ENCODE results near the gene BLOC1S3.

BLOC1S3 gene

GRCh38 chr19:45141203-45141900 lies 37.2 kb upstream of the BLOC1S3 start:
- TF ChIP-seq, protein P1, sequence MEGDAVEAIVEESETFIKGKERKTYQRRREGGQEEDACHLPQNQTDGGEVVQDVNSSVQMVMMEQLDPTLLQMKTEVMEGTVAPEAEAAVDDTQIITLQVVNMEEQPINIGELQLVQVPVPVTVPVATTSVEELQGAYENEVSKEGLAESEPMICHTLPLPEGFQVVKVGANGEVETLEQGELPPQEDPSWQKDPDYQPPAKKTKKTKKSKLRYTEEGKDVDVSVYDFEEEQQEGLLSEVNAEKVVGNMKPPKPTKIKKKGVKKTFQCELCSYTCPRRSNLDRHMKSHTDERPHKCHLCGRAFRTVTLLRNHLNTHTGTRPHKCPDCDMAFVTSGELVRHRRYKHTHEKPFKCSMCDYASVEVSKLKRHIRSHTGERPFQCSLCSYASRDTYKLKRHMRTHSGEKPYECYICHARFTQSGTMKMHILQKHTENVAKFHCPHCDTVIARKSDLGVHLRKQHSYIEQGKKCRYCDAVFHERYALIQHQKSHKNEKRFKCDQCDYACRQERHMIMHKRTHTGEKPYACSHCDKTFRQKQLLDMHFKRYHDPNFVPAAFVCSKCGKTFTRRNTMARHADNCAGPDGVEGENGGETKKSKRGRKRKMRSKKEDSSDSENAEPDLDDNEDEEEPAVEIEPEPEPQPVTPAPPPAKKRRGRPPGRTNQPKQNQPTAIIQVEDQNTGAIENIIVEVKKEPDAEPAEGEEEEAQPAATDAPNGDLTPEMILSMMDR (conservative IDR thresholded peaks at IDR 0.05), result no peak
- no peak for TF ChIP-seq ZFX (IDR thresholded peaks at IDR 0.05)
- H3K27ac ChIP-seq, result no peak overlapping the region

DNA sequence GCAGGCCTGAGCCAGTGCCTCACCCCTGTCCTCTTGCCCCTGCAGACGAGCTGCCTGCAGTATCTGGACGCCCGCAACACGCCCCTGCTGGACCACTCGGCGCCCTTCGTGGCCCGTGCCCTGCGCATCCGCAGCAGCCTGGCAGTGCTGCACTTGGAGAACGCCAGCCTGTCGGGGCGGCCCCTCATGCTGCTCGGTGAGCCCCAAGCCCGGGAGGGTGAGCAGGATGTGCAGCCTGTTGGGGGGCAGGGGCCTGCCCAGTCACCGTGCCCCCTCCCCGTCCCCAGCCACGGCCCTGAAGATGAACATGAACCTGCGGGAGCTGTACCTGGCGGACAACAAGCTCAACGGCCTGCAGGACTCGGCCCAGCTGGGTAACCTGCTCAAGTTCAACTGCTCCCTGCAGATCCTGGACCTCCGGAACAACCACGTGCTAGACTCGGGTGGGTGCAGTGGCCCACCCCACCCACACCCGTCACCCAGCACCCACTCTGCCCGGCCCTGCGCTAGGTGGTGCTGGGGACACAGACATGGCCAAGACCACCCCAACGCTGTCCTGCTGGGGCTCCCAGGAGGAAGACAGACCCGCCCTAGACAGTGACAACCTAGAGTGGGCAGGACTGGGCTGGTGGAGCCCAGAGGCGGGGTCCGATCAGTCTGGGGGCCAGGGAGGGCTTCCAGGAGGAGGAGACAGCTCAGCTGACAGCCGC lies 36.4 kb upstream of the BLOC1S3 start:
- H3K27ac ChIP-seq, result no peak overlapping the region
- no peak for TF ChIP-seq ZFX (IDR thresholded peaks at IDR 0.05)
- TF ChIP-seq, protein P1 (conservative IDR thresholded peaks at IDR 0.05), result no peak

- no peak for TF ChIP-seq ZFX (IDR thresholded peaks at IDR 0.05)
- TF ChIP-seq, protein P1 (conservative IDR thresholded peaks at IDR 0.05), result no peak
- no peak overlapping the region for H3K27ac ChIP-seq
Observed at GRCh38 chr19:45142726-45143110, 35.9 kb upstream of the BLOC1S3 start.

DNA sequence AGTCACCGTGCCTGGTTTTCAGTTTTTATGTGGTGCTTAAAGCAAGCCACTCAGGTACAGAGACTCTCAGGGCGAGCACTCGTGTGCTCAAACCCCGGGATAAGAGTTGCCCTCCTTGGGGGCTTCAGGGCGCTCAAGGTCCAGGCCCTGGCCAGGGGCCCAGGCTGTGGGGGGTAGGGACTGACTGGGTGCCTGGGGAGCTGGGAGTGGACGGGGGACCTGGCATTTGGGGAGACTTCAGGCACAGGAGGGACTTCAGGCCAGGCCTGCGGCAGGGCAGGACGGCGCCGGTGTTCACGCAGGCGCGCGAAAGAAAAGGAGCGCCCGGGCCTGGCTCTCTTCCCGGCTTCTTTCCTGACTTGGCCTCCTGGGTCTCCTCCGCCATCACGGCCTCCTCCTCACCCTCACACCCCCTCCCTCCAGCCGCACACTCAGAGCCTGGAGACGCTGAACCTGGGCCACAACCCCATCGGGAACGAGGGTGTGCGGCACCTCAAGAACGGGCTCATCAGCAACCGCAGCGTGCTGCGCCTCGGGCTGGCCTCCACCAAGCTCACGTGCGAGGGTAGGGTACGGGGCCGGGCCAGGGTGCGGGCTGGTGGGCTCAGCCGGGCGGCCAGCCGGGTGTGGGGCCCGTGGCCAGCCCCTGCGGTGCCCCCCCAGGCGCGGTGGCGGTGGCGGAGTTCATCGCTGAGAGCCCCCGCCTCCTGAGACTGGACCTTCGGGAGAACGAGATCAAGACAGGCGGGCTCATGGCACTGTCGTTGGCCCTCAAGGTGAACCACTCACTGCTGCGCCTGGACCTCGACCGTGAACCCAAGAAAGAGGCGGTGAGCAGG lies 33.9 kb upstream of the BLOC1S3 start:
- no peak overlapping the region for H3K27ac ChIP-seq
- no peak for TF ChIP-seq ZFX (IDR thresholded peaks at IDR 0.05)
- TF ChIP-seq, protein P1 (conservative IDR thresholded peaks at IDR 0.05), result no peak

DNA sequence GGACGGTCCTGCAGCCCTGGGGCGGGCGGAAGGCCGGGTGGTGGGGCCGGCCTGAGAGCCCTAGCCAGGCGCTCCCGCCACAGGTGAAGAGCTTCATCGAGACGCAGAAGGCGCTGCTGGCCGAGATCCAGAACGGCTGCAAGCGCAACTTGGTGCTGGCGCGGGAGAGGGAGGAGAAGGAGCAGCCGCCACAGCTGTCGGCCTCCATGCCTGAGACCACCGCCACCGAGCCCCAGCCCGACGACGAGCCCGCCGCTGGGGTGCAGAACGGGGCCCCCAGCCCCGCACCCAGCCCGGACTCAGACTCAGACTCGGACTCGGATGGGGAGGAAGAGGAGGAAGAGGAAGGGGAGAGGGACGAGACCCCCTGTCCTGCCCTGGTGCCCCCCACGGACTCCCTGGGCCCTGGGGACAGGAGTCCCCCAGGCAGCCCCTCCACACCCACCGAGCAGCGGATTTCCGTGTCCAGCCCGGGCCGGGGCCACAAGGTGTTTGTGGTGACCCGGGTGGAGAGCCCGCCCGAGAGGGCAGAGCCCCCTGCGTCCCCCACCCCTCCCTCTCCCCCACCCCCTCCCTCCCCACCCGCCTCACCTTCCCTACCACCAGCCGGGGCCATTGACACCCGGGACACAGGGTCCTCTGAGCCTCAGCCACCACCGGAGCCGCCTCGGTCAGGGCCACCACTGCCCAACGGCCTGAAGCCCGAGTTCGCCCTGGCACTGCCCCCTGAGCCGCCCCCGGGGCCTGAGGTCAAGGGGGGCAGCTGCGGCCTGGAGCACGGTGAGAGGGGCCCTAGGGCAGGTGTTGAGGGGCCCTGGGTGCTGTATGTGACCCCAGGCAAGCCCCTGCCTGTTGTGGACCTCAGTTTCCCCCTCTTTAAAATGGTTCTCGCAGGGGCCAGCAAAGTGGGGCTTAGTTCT lies 33.1 kb upstream of the BLOC1S3 start:
- TF ChIP-seq, protein P1 (conservative IDR thresholded peaks at IDR 0.05), result no peak
- no peak for TF ChIP-seq ZFX (IDR thresholded peaks at IDR 0.05)
- no peak overlapping the region for H3K27ac ChIP-seq

DNA sequence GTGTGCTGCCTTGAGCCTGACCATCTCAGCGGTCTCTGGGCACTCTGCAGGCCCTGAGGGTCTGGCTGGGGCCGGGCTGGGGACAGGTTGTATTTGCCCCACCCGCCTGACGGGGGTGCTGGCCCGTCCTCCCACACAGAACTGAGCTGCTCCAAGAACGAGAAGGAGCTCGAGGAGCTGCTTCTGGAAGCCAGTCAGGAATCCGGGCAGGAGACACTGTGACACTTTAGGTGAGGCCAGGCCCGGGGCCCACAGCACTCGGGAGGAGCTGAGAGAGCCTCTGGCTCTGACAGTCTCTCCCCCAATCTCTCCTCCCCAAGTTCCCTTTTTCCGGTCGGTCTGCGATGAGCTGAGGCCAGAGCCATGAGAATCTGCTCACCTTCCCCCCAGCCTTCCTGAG lies 32.3 kb upstream of the BLOC1S3 start:
- no peak overlapping the region for H3K27ac ChIP-seq
- TF ChIP-seq, protein P1 (conservative IDR thresholded peaks at IDR 0.05), result no peak
- no peak for TF ChIP-seq ZFX (IDR thresholded peaks at IDR 0.05)

All from C4-2B (cell line).